Measurements from ENCODE around the gene LHFPL2. TPM values are rescaled to one million over a fixed set of nuclear protein-coding genes. Genes with fewer than 3 reads are reported as not detected.

Gene LHFPL2
- total RNA-seq, 2 donors from 2014 or later: 15.5 to 18.7 TPM

DNA sequence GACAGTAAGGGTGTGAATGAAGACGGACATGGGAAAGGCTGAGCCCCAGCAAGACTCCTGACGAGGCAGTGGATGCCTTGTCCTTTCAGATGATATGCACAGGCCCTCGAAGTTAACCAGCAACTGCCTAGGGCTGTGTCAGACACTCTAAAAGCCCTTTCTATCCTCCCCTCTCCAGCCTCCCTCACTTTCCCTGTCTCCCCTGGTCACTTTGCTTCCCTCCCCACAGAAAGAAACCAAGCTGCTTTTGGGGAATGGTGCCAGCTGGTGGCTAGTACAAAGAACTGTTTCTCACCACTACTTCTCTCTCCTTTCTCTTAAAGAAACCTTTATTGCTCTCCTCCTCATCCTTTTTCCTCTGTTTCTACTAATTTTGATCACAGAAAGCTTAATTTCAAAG lies 21.4 kb downstream of the LHFPL2 start:
- H3K27ac ChIP-seq: no peak overlapping the region
- no peak overlapping the region for H3K4me3 ChIP-seq
- intact Hi-C loops (cut with DNase I): no loop called here
- H3K27me3 ChIP-seq: no peaks in the 10 kb centered on the region
- peaks cover 37% of the 10 kb centered on the region for H3K4me1 ChIP-seq
- peak in 1 of 4 donors; percentile 30 for DNase-seq
- no peaks in the 10 kb centered on the region for H3K9me3 ChIP-seq
- H3K36me3 ChIP-seq (replicated peaks in 1 of 2; ENCODE audit: insufficient read depth in 1 of 2, low read depth in 2 of 2): no peaks in the 10 kb centered on the region
- no peak for TF ChIP-seq POLR2A (IDR thresholded peaks at IDR 0.05)
- TF ChIP-seq, protein P1, sequence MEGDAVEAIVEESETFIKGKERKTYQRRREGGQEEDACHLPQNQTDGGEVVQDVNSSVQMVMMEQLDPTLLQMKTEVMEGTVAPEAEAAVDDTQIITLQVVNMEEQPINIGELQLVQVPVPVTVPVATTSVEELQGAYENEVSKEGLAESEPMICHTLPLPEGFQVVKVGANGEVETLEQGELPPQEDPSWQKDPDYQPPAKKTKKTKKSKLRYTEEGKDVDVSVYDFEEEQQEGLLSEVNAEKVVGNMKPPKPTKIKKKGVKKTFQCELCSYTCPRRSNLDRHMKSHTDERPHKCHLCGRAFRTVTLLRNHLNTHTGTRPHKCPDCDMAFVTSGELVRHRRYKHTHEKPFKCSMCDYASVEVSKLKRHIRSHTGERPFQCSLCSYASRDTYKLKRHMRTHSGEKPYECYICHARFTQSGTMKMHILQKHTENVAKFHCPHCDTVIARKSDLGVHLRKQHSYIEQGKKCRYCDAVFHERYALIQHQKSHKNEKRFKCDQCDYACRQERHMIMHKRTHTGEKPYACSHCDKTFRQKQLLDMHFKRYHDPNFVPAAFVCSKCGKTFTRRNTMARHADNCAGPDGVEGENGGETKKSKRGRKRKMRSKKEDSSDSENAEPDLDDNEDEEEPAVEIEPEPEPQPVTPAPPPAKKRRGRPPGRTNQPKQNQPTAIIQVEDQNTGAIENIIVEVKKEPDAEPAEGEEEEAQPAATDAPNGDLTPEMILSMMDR (IDR thresholded peaks at IDR 0.05): peak in 3 of 7 experiments; percentile 13 to 42 (median 28)
- WGBS, 2 donors: 86% methylated on average over 3 of the region's 3 CpGs
- ATAC-seq: no peak

DNA sequence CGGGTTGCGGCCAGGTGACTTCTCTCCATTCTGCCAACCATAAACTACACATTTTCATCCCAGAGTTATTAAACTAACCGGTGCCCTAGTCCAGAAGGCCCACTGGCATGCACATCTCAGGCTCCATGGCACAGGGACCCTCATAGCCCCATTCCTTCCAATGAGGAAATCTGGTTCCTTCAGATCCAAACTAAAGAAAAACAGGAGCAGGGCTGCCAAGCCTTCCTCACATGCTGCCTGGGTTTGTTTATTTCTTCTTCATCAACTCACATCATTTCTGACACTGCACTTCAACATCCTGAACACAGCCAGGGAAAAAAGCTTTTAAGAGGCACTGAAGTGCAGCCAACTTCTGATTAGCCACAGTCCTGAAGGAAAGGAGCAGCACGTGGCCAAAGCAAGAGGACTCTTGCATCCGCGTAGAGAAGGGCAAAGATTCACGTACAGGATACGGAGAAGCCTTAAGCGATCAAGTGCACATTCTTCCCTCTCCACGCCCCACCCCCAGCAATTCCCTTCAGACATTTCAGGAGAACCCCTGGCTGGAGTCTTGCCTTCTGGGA lies 22.5 kb downstream of the LHFPL2 start:
- 80 to 92% methylated on average over 10 of the region's 10 CpGs for WGBS, 2 donors
- intact Hi-C loops (cut with DNase I): no loop called here
- no peaks in the 10 kb centered on the region for H3K36me3 ChIP-seq (replicated peaks in 1 of 2; ENCODE audit: insufficient read depth in 1 of 2, low read depth in 2 of 2)
- no peak overlapping the region for H3K27ac ChIP-seq
- no peaks in the 10 kb centered on the region for H3K9me3 ChIP-seq
- peaks cover 37% of the 10 kb centered on the region for H3K4me1 ChIP-seq
- H3K27me3 ChIP-seq: no peaks in the 10 kb centered on the region
- TF ChIP-seq, protein P1 (IDR thresholded peaks at IDR 0.05): no peak
- no peak for TF ChIP-seq POLR2A (IDR thresholded peaks at IDR 0.05)
- no peak for ATAC-seq
- DNase-seq: no peak
- H3K4me3 ChIP-seq: no peak overlapping the region

DNA sequence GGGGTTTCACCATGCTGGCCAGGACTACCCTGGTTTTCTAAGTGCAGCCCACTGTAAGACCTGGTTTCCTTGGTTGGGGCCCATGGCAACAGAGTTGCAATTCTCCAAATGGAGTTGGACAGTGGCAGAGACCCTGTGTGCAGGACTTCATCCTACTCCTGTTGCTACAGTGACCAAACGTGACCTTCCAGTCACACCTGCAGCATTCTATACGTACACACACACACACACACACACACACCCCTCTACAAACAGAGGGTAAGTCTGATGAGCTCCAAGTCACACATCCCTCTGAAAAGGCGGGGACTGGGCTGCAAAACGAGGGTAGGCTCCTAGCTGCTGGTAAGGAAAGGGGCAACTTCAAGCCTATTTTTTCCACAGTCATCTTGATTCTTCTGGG lies 23.6 kb downstream of the LHFPL2 start:
- TF ChIP-seq, protein P1 (IDR thresholded peaks at IDR 0.05): no peak
- TF ChIP-seq POLR2A (IDR thresholded peaks at IDR 0.05): no peak
- DNase-seq (no peak), ATAC-seq (no peak)
- peaks cover 37% of the 10 kb centered on the region for H3K4me1 ChIP-seq
- no peaks in the 10 kb centered on the region for H3K36me3 ChIP-seq (replicated peaks in 1 of 2; ENCODE audit: insufficient read depth in 1 of 2, low read depth in 2 of 2)
- H3K27me3 ChIP-seq: no peaks in the 10 kb centered on the region
- 64 to 91% methylated on average over 3 to 4 of the region's 4 CpGs for WGBS, 2 donors
- intact Hi-C loops (cut with DNase I): no loop called here
- H3K4me3 ChIP-seq: no peak overlapping the region
- H3K27ac ChIP-seq: no peak overlapping the region
- H3K9me3 ChIP-seq: no peaks in the 10 kb centered on the region

DNA sequence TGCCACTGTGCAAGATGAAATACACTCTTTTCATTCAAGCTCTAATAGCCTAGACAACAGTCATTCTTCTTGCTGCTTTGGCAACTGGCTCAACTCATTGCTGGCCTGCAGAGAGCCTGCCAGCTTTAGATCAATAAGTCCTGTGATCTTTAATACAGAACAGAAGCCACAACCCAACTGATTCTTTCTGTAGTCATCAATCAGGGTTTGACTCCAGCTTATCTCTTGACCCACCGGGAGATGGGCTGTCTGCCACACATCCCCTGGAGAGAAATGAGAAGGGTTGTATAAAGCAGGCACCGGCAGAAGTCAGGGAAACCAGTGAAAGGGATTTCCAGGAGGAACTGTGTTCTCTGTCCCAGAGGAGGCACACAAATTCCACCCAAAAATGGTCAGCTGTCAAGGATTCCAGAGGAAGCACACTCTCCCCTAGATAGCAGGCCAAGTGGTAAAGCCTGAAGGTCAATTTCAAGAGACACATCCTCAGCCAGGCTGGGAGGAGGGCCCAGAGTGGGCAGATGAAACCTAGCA lies 24.5 kb downstream of the LHFPL2 start:
- Histone ChIP-seq H3K4me3 (no peak overlapping the region), H3K36me3 (replicated peaks in 1 of 2; ENCODE audit: insufficient read depth in 1 of 2, low read depth in 2 of 2) (no peaks in the 10 kb centered on the region), H3K4me1 (peaks cover 37% of the 10 kb centered on the region), H3K9me3 (no peaks in the 10 kb centered on the region), H3K27ac (peak overlapping the region in 2 of 4 donors; percentile 46), H3K27me3 (no peaks in the 10 kb centered on the region)
- ATAC-seq (peak; percentile 70), DNase-seq (peak in 1 of 4 donors; percentile 35)
- WGBS, 2 donors: 23 to 34% methylated on average over 2 of the region's 2 CpGs
- no peak for TF ChIP-seq POLR2A (IDR thresholded peaks at IDR 0.05)
- TF ChIP-seq, protein P1 (IDR thresholded peaks at IDR 0.05): no peak
- intact Hi-C loops (cut with DNase I): no loop called here

All from body of pancreas (tissue), 4 donors.